Esophagus squamous epithelium (tissue), 5 donors: Measurements from ENCODE around the gene IBA57. TPM values are rescaled to one million over a fixed set of nuclear protein-coding genes. Genes with fewer than 3 reads are reported as not detected.

Source experiments
- DNase-seq: peaks from one replicate; lab custom pipeline; 2025; lab: John Stamatoyannopoulos, UW
- H3K27ac ChIP-seq, 4 donors: fragments of 200-600 bp; sonication (generic); one replicate each; pipeline ENCODE4 v1.5.1; 2016 to 2019; ENCODE audit warnings: mild to moderate bottlenecking in 1 of 4
- H3K27me3 ChIP-seq, 4 donors: fragments of 200-600 bp; sonication (generic); 1 replicate in 3 of 4; 2 replicates in 1 of 4; pipeline versions ENCODE4 v1.5.1 to v1.6.0; 2017 to 2021; ENCODE audit warnings: antibody characterized with exemption in 1 of 4
- H3K36me3 ChIP-seq, 3 donors: fragments of 200-600 bp; sonication (generic); one replicate each; pipeline ENCODE4 v1.5.1; 2016 to 2019
- H3K4me1 ChIP-seq, 3 donors: fragments of 200-600 bp; sonication (generic); one replicate each; pipeline ENCODE4 v1.5.1; 2017 to 2019
- H3K4me3 ChIP-seq, 4 donors: fragments of 200-600 bp; sonication (generic); 1 replicate in 3 of 4; 2 replicates in 1 of 4; pipeline ENCODE4 v1.5.1; 2016 to 2019; ENCODE audit warnings: mild to moderate bottlenecking in 2 of 4, moderate library complexity in 1 of 4
- H3K9me3 ChIP-seq, 3 donors: fragments of 200-600 bp; sonication (generic); one replicate each; pipeline ENCODE4 v1.5.1; 2016 to 2019
- CTCF ChIP-seq, 6 experiments: fragments of 450-650 bp in 4 of 6; fragments of 200-600 bp in 2 of 6; sonication (generic) in 2 of 6; IDR thresholded peaks; one replicate each; pipeline ENCODE4 v1.5.1; 2016 to 2019; ENCODE audit warnings: antibody characterized with exemption in 6 of 6, mild to moderate bottlenecking in 4 of 6, moderate library complexity in 4 of 6
- POLR2A ChIP-seq, 4 donors: fragments of 450-650 bp; IDR thresholded peaks; one replicate each; pipeline ENCODE4 v1.6.1; 2017; ENCODE audit warnings: antibody characterized with exemption in 4 of 4, mild to moderate bottlenecking in 4 of 4, moderate library complexity in 3 of 4
- WGBS, 2 donors: methylation state at CpG; one replicate each; pipeline ENCODE4 v1.1.5; 2018; 5-methylcytosine and 5-hydroxymethylcytosine counted together
- intact Hi-C: fragments of 100-400 bp; cut with DNase I; formaldehyde crosslinking; loops from one replicate; pipeline ENCODE4 v1.15.0; 2022
- total RNA-seq, 4 donors: library from RNA; depleted of rRNA; stranded (reverse); fragments of >200 nt; gene quantifications; one replicate each; pipeline ENCODE4 v1.1.0, GENCODE V29; 2016
- donor health status: DM: yes; HTN: yes; CAD: no.

The IBA57 gene
- total RNA-seq, 4 donors from 2014 or later = 4.8 to 9.1 (median 5.7) TPM

GRCh38 chr1:228198977-228199590, 33.5 kb downstream of the IBA57 start:
- 51 to 65% methylated on average over 2 of the region's 2 CpGs for WGBS, 2 donors
- H3K4me3 ChIP-seq = no peak overlapping the region
- H3K36me3 ChIP-seq = peaks cover 0 to 7% (median 0%) of the 10 kb centered on the region in 3 donors
- no peak overlapping the region for H3K27ac ChIP-seq
- intact Hi-C loops = no loop called here
- TF ChIP-seq CTCF (IDR thresholded peaks at IDR 0.05) (no peak), POLR2A (IDR thresholded peaks at IDR 0.05) (no peak)
- no peaks in the 10 kb centered on the region for H3K27me3 ChIP-seq
- DNase-seq = no peak
- peaks cover 0 to 26% (median 18%) of the 10 kb centered on the region in 3 donors for H3K9me3 ChIP-seq
- no peaks in the 10 kb centered on the region for H3K4me1 ChIP-seq

- WGBS, 2 donors = 24 to 43% methylated on average over 8 of the region's 8 CpGs
- H3K27ac ChIP-seq = no peak overlapping the region
- H3K36me3 ChIP-seq = no peaks in the 10 kb centered on the region
- no peak for TF ChIP-seq CTCF (IDR thresholded peaks at IDR 0.05)
- TF ChIP-seq POLR2A (IDR thresholded peaks at IDR 0.05) = no peak
- peaks cover 0 to 7% (median 1%) of the 10 kb centered on the region in 3 donors for H3K9me3 ChIP-seq
- intact Hi-C loops = no loop called here
- no peak for DNase-seq
- H3K4me1 ChIP-seq = peaks cover 0 to 18% (median 0%) of the 10 kb centered on the region in 3 donors
- no peak overlapping the region for H3K4me3 ChIP-seq
- peaks cover 0 to 39% (median 0%) of the 10 kb centered on the region in 4 donors for H3K27me3 ChIP-seq
Measured at GRCh38 chr1:228204958-228205357, 39.4 kb downstream of the IBA57 start.

- Histone ChIP-seq H3K27me3 (peaks cover 0 to 39% (median 0%) of the 10 kb centered on the region in 4 donors), H3K9me3 (no peaks in the 10 kb centered on the region), H3K4me3 (no peak overlapping the region), H3K27ac (no peak overlapping the region), H3K4me1 (peaks cover 0 to 24% (median 0%) of the 10 kb centered on the region in 3 donors), H3K36me3 (no peaks in the 10 kb centered on the region)
- DNase-seq = no peak
- 32 to 60% methylated on average over 4 to 11 of the region's 15 CpGs for WGBS, 2 donors
- TF ChIP-seq CTCF (IDR thresholded peaks at IDR 0.05) = no peak
- no peak for TF ChIP-seq POLR2A (IDR thresholded peaks at IDR 0.05)
- intact Hi-C loops = no loop called here
Measured at GRCh38 chr1:228205526-228206436, 40.2 kb downstream of the IBA57 start.

GRCh38 chr1:228206582-228207351, 41.2 kb downstream of the IBA57 start:
- no peaks in the 10 kb centered on the region for H3K36me3 ChIP-seq
- intact Hi-C loops = no loop called here
- DNase-seq = no peak
- TF ChIP-seq POLR2A (IDR thresholded peaks at IDR 0.05) (no peak), CTCF (IDR thresholded peaks at IDR 0.05) (no peak)
- no peak overlapping the region for H3K27ac ChIP-seq
- 25% methylated on average over 10 of the region's 16 CpGs; no CpG with 5 or more reads in 1 of the 2 donors for WGBS, 2 donors
- H3K4me3 ChIP-seq = no peak overlapping the region
- H3K4me1 ChIP-seq = peaks cover 0 to 24% (median 0%) of the 10 kb centered on the region in 3 donors
- no peaks in the 10 kb centered on the region for H3K9me3 ChIP-seq
- peaks cover 0 to 44% (median 0%) of the 10 kb centered on the region in 4 donors for H3K27me3 ChIP-seq
